T-helper 2 cell treated with Interferon-gamma antibody and Interleukin-4, amounts not matched to agents 5 μg/mL and 100 μg/mL, for 36 hours (primary cell): ENCODE measurements around the gene ASPG.
"Not testable (repeated sequence)": the region's sequence is repeated elsewhere in the genome, so short reads cannot be mapped to it uniquely, and the experiment has no call there.

Experiments
- DNase-seq: peaks from one replicate; pipeline ENCODE4 v3.0.0; 2021; ENCODE audit warnings: low spot score
- H3K27ac Mint-ChIP-seq: one replicate; pipeline ENCODE4 v1.8.0; 2021; ENCODE audit warnings: mild to moderate bottlenecking, mixed read lengths
- H3K27me3 Mint-ChIP-seq: one replicate; pipeline ENCODE4 v1.8.0; 2021; ENCODE audit warnings: low read depth, mixed read lengths
- H3K36me3 Mint-ChIP-seq: one replicate; pipeline ENCODE4 v1.8.0; 2021; ENCODE audit warnings: low read depth, mixed read lengths
- H3K4me1 Mint-ChIP-seq: one replicate; pipeline ENCODE4 v1.8.0; 2021; ENCODE audit warnings: low read depth, mixed read lengths
- H3K4me3 Mint-ChIP-seq: one replicate; pipeline ENCODE4 v1.8.0; 2022; ENCODE audit warnings: mild to moderate bottlenecking, moderate library complexity, mixed read lengths
- H3K9me3 Mint-ChIP-seq: one replicate; pipeline ENCODE4 v1.8.0; 2021; ENCODE audit warnings: mixed read lengths

ASPG gene

GRCh38 chr14:104149617-104150135 lies 64.2 kb downstream of the ASPG start:
- DNase-seq, result no peak
- H3K27ac Mint-ChIP-seq, result no peak overlapping the region
- H3K9me3 Mint-ChIP-seq, result no peaks in the 10 kb centered on the region
- H3K36me3 Mint-ChIP-seq, result no peaks in the 10 kb centered on the region
- no peak overlapping the region for H3K4me3 Mint-ChIP-seq
- no peaks in the 10 kb centered on the region for H3K27me3 Mint-ChIP-seq
- H3K4me1 Mint-ChIP-seq, result no peaks in the 10 kb centered on the region

- no peak for DNase-seq
- no peak overlapping the region for H3K27ac Mint-ChIP-seq
- no peaks in the 10 kb centered on the region for H3K9me3 Mint-ChIP-seq
- no peaks in the 10 kb centered on the region for H3K27me3 Mint-ChIP-seq
- no peak overlapping the region for H3K4me3 Mint-ChIP-seq
- H3K36me3 Mint-ChIP-seq, result no peaks in the 10 kb centered on the region
- H3K4me1 Mint-ChIP-seq, result no peaks in the 10 kb centered on the region
These were observed 64.9 kb downstream of the ASPG start for GRCh38 chr14:104150136-104151025.

GRCh38 chr14:104151026-104151381 lies 65.5 kb downstream of the ASPG start:
- DNase-seq, result no peak

GRCh38 chr14:104151566-104152245 lies 66.2 kb downstream of the ASPG start:
- Mint-ChIP-seq H3K9me3 (no peaks in the 10 kb centered on the region), H3K4me1 (no peaks in the 10 kb centered on the region), H3K36me3 (no peaks in the 10 kb centered on the region), H3K27me3 (no peaks in the 10 kb centered on the region), H3K4me3 (no peak overlapping the region), H3K27ac (no peak overlapping the region)
- DNase-seq, result no peak

More at GRCh38 chr14:104151026-104151381, 65.5 kb downstream of the ASPG start:
- Mint-ChIP-seq H3K27me3 (no peaks in the 10 kb centered on the region), H3K4me1 (no peaks in the 10 kb centered on the region), H3K4me3 (no peak overlapping the region), H3K9me3 (no peaks in the 10 kb centered on the region), H3K27ac (no peak overlapping the region), H3K36me3 (no peaks in the 10 kb centered on the region)

GRCh38 chr14:104152246-104152575 lies 66.7 kb downstream of the ASPG start:
- Mint-ChIP-seq H3K9me3 (no peaks in the 10 kb centered on the region), H3K27ac (no peak overlapping the region), H3K27me3 (no peaks in the 10 kb centered on the region), H3K4me1 (no peaks in the 10 kb centered on the region), H3K36me3 (no peaks in the 10 kb centered on the region), H3K4me3 (no peak overlapping the region)
- DNase-seq, result no peak

- no peak overlapping the region for H3K4me3 Mint-ChIP-seq
- no peak for DNase-seq
- H3K27ac Mint-ChIP-seq, result no peak overlapping the region
- H3K27me3 Mint-ChIP-seq, result no peaks in the 10 kb centered on the region
- no peaks in the 10 kb centered on the region for H3K36me3 Mint-ChIP-seq
- H3K4me1 Mint-ChIP-seq, result no peaks in the 10 kb centered on the region
- no peaks in the 10 kb centered on the region for H3K9me3 Mint-ChIP-seq
These were observed 67.3 kb downstream of the ASPG start for GRCh38 chr14:104152686-104153393.

GRCh38 chr14:104153394-104153755 lies 67.9 kb downstream of the ASPG start:
- not testable (repeated sequence) for H3K4me3 Mint-ChIP-seq

GRCh38 chr14:104154246-104154645 lies 68.7 kb downstream of the ASPG start:
- H3K4me3 Mint-ChIP-seq, result no peak overlapping the region
- H3K36me3 Mint-ChIP-seq, result no peaks in the 10 kb centered on the region
- no peaks in the 10 kb centered on the region for H3K27me3 Mint-ChIP-seq
- H3K27ac Mint-ChIP-seq, result no peak overlapping the region
- no peaks in the 10 kb centered on the region for H3K9me3 Mint-ChIP-seq
- no peak for DNase-seq
- no peaks in the 10 kb centered on the region for H3K4me1 Mint-ChIP-seq

More at GRCh38 chr14:104153394-104153755, 67.9 kb downstream of the ASPG start:
- not testable (repeated sequence) for H3K36me3 Mint-ChIP-seq, DNase-seq, H3K4me1 Mint-ChIP-seq, H3K27me3 Mint-ChIP-seq, H3K27ac Mint-ChIP-seq, H3K9me3 Mint-ChIP-seq

GRCh38 chr14:104155513-104155912 lies 70.0 kb downstream of the ASPG start:
- no peak for DNase-seq
- Mint-ChIP-seq H3K27me3 (no peaks in the 10 kb centered on the region), H3K36me3 (no peaks in the 10 kb centered on the region), H3K4me3 (no peak overlapping the region), H3K27ac (no peak overlapping the region), H3K4me1 (no peaks in the 10 kb centered on the region), H3K9me3 (no peaks in the 10 kb centered on the region)

GRCh38 chr14:104156142-104156541 lies 70.6 kb downstream of the ASPG start:
- Mint-ChIP-seq H3K4me1 (no peaks in the 10 kb centered on the region), H3K4me3 (no peak overlapping the region), H3K27me3 (no peaks in the 10 kb centered on the region), H3K36me3 (no peaks in the 10 kb centered on the region), H3K27ac (no peak overlapping the region), H3K9me3 (no peaks in the 10 kb centered on the region)
- DNase-seq, result no peak

- Mint-ChIP-seq H3K9me3 (no peaks in the 10 kb centered on the region), H3K36me3 (no peaks in the 10 kb centered on the region), H3K4me3 (no peak overlapping the region), H3K4me1 (no peaks in the 10 kb centered on the region), H3K27me3 (no peaks in the 10 kb centered on the region), H3K27ac (no peak overlapping the region)
- no peak for DNase-seq
These were observed 71.8 kb downstream of the ASPG start for GRCh38 chr14:104157016-104157928.

- DNase-seq, result no peak
- Mint-ChIP-seq H3K9me3 (no peaks in the 10 kb centered on the region), H3K4me1 (no peaks in the 10 kb centered on the region), H3K27me3 (no peaks in the 10 kb centered on the region), H3K36me3 (no peaks in the 10 kb centered on the region), H3K27ac (no peak overlapping the region), H3K4me3 (no peak overlapping the region)
These were observed 73.6 kb downstream of the ASPG start for GRCh38 chr14:104158827-104159798.
